HAP-1 (cell line): ENCODE data around the gene TXNDC12.
"Not testable (repeated sequence)": the region's sequence is repeated elsewhere in the genome, so short reads cannot be mapped to it uniquely, and the experiment has no call there.

Experiments used
- DNase-seq, 2 experiments: peaks; one replicate each; pipeline ENCODE4 v3.0.0-alpha.2; 2016 to 2020; ENCODE audit warnings: low spot score in 2 of 2
- H3K27me3 ChIP-seq: fragments of 250-450 bp; sonication (Bioruptor Pico); 2 replicates; pipeline ENCODE4 v1.5.1; 2020; ENCODE audit warnings: low read depth, mild to moderate bottlenecking, moderate library complexity
- H3K36me3 ChIP-seq: fragments of 250-450 bp; sonication (Bioruptor Pico); replicated peaks from 2 replicates; pipeline ENCODE4 v1.5.1; 2020; ENCODE audit warnings: mild to moderate bottlenecking
- H3K4me1 ChIP-seq: fragments of 250-450 bp; sonication (Bioruptor Pico); 2 replicates; pipeline ENCODE4 v1.5.1; 2020; ENCODE audit warnings: mild to moderate bottlenecking
- H3K4me3 ChIP-seq: fragments of 250-450 bp; sonication (Bioruptor Pico); 2 replicates; pipeline ENCODE4 v1.5.1; 2020; ENCODE audit warnings: mild to moderate bottlenecking, moderate library complexity
- H3K9me3 ChIP-seq: fragments of 250-450 bp; sonication (Bioruptor Pico); 2 replicates; pipeline ENCODE4 v1.5.1; 2020; ENCODE audit warnings: mild to moderate bottlenecking, moderate library complexity
- in situ Hi-C: fragments of 300-500 bp; cut with MboI; formaldehyde crosslinking; loops from 3 replicates; pipeline ENCODE4 v1.14.3; 2020; ENCODE audit warnings: low sequenced_read_pairs, inconsistent platforms, mixed read lengths

Gene TXNDC12

GRCh38 chr1:52055066-52055865, at the start of gene TXNDC12:
TSS of gene TXNDC12 (minus strand) at chr1:52055191. CDS start at chr1:52055096, 95 bp downstream.
- no peaks in the 10 kb centered on the region for H3K27me3 ChIP-seq
- peaks cover 22% of the 10 kb centered on the region for H3K4me1 ChIP-seq
- H3K36me3 ChIP-seq = peaks cover 34% of the 10 kb centered on the region
- H3K9me3 ChIP-seq = no peaks in the 10 kb centered on the region
- in situ Hi-C loops = no loop called here
- peak within 1 kb of the TSS; percentile 90 for H3K4me3 ChIP-seq
- peak; percentile 91 to 95 for DNase-seq

GRCh38 chr1:52102336-52103013, 47.5 kb upstream of the TXNDC12 start:
- H3K4me3 ChIP-seq = no peak overlapping the region
- no peaks in the 10 kb centered on the region for H3K9me3 ChIP-seq
- H3K36me3 ChIP-seq = no peaks in the 10 kb centered on the region
- in situ Hi-C loops = no loop called here
- no peaks in the 10 kb centered on the region for H3K27me3 ChIP-seq
- DNase-seq = no peak
- peaks cover 5% of the 10 kb centered on the region; the same call in 1 of the 2 replicates for H3K4me1 ChIP-seq

GRCh38 chr1:52098139-52098871, 43.3 kb upstream of the TXNDC12 start:
- no peaks in the 10 kb centered on the region for H3K9me3 ChIP-seq
- peaks cover 5% of the 10 kb centered on the region; the same call in 1 of the 2 replicates for H3K4me1 ChIP-seq
- peak; percentile 47 to 58 for DNase-seq
- in situ Hi-C loops = no loop called here
- H3K4me3 ChIP-seq = no peak overlapping the region
- no peaks in the 10 kb centered on the region for H3K27me3 ChIP-seq
- no peaks in the 10 kb centered on the region for H3K36me3 ChIP-seq

GRCh38 chr1:52096216-52096615, 41.2 kb upstream of the TXNDC12 start:
- in situ Hi-C loops = no loop called here
- Histone ChIP-seq H3K36me3 (no peaks in the 10 kb centered on the region; the same call in 1 of the 2 replicates), H3K27me3 (no peaks in the 10 kb centered on the region), H3K9me3 (peaks cover 4% of the 10 kb centered on the region; the same call in 1 of the 2 replicates), H3K4me3 (no peak overlapping the region), H3K4me1 (peaks cover 5% of the 10 kb centered on the region; the same call in 1 of the 2 replicates)
- no peak for DNase-seq

- H3K27me3 ChIP-seq, DNase-seq, H3K36me3 ChIP-seq, H3K4me1 ChIP-seq, H3K9me3 ChIP-seq, H3K4me3 ChIP-seq, in situ Hi-C loops: not testable (repeated sequence)
Measured at GRCh38 chr1:52094300-52094699, 39.3 kb upstream of the TXNDC12 start.

- H3K4me3 ChIP-seq, DNase-seq, H3K4me1 ChIP-seq, H3K27me3 ChIP-seq, in situ Hi-C loops, H3K9me3 ChIP-seq: not testable (repeated sequence)
- peaks cover 31% of the 10 kb centered on the region for H3K36me3 ChIP-seq
Measured at GRCh38 chr1:52087892-52088291, 32.9 kb upstream of the TXNDC12 start.

- Histone ChIP-seq H3K36me3 (peaks cover 22% of the 10 kb centered on the region), H3K27me3 (no peaks in the 10 kb centered on the region), H3K4me3 (no peak overlapping the region), H3K4me1 (peaks cover 8% of the 10 kb centered on the region), H3K9me3 (no peaks in the 10 kb centered on the region)
- peak in 1 of 2 experiments; percentile 51 for DNase-seq
- in situ Hi-C loops = no loop called here
Measured at GRCh38 chr1:52080014-52080415, 25.0 kb upstream of the TXNDC12 start.

GRCh38 chr1:52077277-52077676, 22.3 kb upstream of the TXNDC12 start:
- peaks cover 29% of the 10 kb centered on the region for H3K36me3 ChIP-seq
- in situ Hi-C loops, H3K27me3 ChIP-seq, DNase-seq, H3K9me3 ChIP-seq, H3K4me1 ChIP-seq, H3K4me3 ChIP-seq: not testable (repeated sequence)

GRCh38 chr1:52072291-52072690, 17.3 kb upstream of the TXNDC12 start:
- no peaks in the 10 kb centered on the region for H3K4me1 ChIP-seq
- H3K36me3 ChIP-seq = peaks cover 50% of the 10 kb centered on the region
- DNase-seq = no peak
- no peak overlapping the region for H3K4me3 ChIP-seq
- in situ Hi-C loops = no loop called here
- no peaks in the 10 kb centered on the region for H3K27me3 ChIP-seq
- no peaks in the 10 kb centered on the region for H3K9me3 ChIP-seq

- no peaks in the 10 kb centered on the region for H3K4me1 ChIP-seq
- H3K4me3 ChIP-seq = no peak overlapping the region
- in situ Hi-C loops = no loop called here
- no peak for DNase-seq
- no peaks in the 10 kb centered on the region for H3K9me3 ChIP-seq
- peaks cover 55% of the 10 kb centered on the region for H3K36me3 ChIP-seq
- no peaks in the 10 kb centered on the region for H3K27me3 ChIP-seq
Measured at GRCh38 chr1:52070704-52071103, 15.7 kb upstream of the TXNDC12 start.

- no peak for DNase-seq
- Histone ChIP-seq H3K4me3 (no peak overlapping the region), H3K4me1 (peaks cover 11% of the 10 kb centered on the region), H3K9me3 (no peaks in the 10 kb centered on the region), H3K27me3 (no peaks in the 10 kb centered on the region), H3K36me3 (peaks cover 79% of the 10 kb centered on the region)
- in situ Hi-C loops = no loop called here
Measured at GRCh38 chr1:52063192-52063591, 8.2 kb upstream of the TXNDC12 start.

GRCh38 chr1:52060822-52061221, 5.8 kb upstream of the TXNDC12 start:
- Histone ChIP-seq H3K9me3 (no peaks in the 10 kb centered on the region), H3K36me3 (peaks cover 58% of the 10 kb centered on the region), H3K4me1 (peaks cover 18% of the 10 kb centered on the region), H3K4me3 (no peak overlapping the region), H3K27me3 (no peaks in the 10 kb centered on the region)
- in situ Hi-C loops = no loop called here
- DNase-seq = no peak

GRCh38 chr1:52059888-52060287, 4.9 kb upstream of the TXNDC12 start:
- Histone ChIP-seq H3K36me3 (peaks cover 49% of the 10 kb centered on the region), H3K4me3 (no peak overlapping the region), H3K9me3 (no peaks in the 10 kb centered on the region), H3K4me1 (peaks cover 18% of the 10 kb centered on the region), H3K27me3 (no peaks in the 10 kb centered on the region)
- DNase-seq = no peak
- in situ Hi-C loops = no loop called here

- peaks cover 43% of the 10 kb centered on the region for H3K36me3 ChIP-seq
- no peaks in the 10 kb centered on the region for H3K9me3 ChIP-seq
- H3K27me3 ChIP-seq = no peaks in the 10 kb centered on the region
- in situ Hi-C loops = no loop called here
- peaks cover 18% of the 10 kb centered on the region for H3K4me1 ChIP-seq
- no peak overlapping the region for H3K4me3 ChIP-seq
- no peak for DNase-seq
Measured at GRCh38 chr1:52059321-52059720, 4.3 kb upstream of the TXNDC12 start.
